HG03097 (cell line): ENCODE results near the gene CD300LF.

ENCODE experiments used
- ATAC-seq: cut with Tn5 transposase; IDR thresholded peaks from one replicate; pipeline ENCODE4 v1.9.1; 2021; ENCODE audit not compliant: unreplicated experiment, low FRiP score

Gene CD300LF

DNA sequence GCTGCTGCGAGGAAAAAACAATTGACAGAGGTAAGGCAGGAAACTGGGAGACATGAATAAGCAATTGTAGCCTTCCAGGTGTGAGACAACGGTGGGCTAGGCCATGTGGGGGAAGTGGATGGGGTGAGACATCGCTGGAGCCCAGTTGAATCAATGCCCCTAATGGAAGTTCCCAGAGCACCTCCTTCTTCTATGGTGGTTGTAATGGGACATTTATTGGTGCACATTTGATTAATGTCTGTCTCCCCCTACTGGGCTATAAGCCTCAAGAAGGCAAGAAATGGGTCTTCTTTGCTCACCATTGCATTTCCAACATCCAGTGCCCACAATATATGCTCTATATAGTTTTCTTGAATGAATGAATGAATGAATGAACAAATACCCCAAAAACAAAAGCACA, 66.5 kb downstream of the CD300LF start:
- ATAC-seq, result no peak

GRCh38 chr17:74645010-74645409, 67.7 kb downstream of the CD300LF start:
- ATAC-seq, result no peak

- ATAC-seq, result no peak
Measured at GRCh38 chr17:74644419-74644818, 68.3 kb downstream of the CD300LF start.
